SK-N-SH (cell line): Measurements from ENCODE around the gene SP7.

Experiments
- CTCF ChIP-seq: fragments of 200-600 bp; sonication (generic); IDR thresholded peaks from 2 replicates; pipeline ENCODE4 v1.6.1; 2017; ENCODE audit warnings: antibody characterized with exemption, mild to moderate bottlenecking, moderate library complexity
- EP300 ChIP-seq, 2 experiments: IDR thresholded peaks; 2 replicates each; pipeline versions ENCODE4 v1.4.0 to v1.6.1; 2012; ENCODE audit warnings: borderline replicate concordance in 1 of 2, low read depth in 1 of 2, low read length in 1 of 2
- FOXM1 ChIP-seq: IDR thresholded peaks from 2 replicates; pipeline ENCODE4 v1.4.0; 2012; ENCODE audit warnings: low read depth, mild to moderate bottlenecking
- MAX ChIP-seq: IDR thresholded peaks from 2 replicates; pipeline ENCODE4 v1.4.0; 2012; ENCODE audit warnings: low read depth
- POLR2AphosphoS5 ChIP-seq: IDR thresholded peaks from 2 replicates; pipeline ENCODE4 v1.6.1; 2012; ENCODE audit warnings: low read depth, low read length
- SIN3A ChIP-seq: IDR thresholded peaks from 2 replicates; pipeline ENCODE4 v1.6.1; 2012; ENCODE audit warnings: low read depth, mild to moderate bottlenecking, low read length, moderate library complexity, borderline replicate concordance
- TEAD4 ChIP-seq: IDR thresholded peaks from 2 replicates; pipeline ENCODE4 v1.4.0; 2012; ENCODE audit warnings: mild to moderate bottlenecking, borderline replicate concordance; ENCODE audit not compliant: insufficient read depth
- TF ChIP-seq, protein P1 (sequence below): fragments of 150-350 bp; IDR thresholded peaks from 2 replicates; pipeline ENCODE4 v1.6.1; 2017; ENCODE audit warnings: antibody characterized with exemption, low read length, low read depth, borderline replicate concordance

DNA sequence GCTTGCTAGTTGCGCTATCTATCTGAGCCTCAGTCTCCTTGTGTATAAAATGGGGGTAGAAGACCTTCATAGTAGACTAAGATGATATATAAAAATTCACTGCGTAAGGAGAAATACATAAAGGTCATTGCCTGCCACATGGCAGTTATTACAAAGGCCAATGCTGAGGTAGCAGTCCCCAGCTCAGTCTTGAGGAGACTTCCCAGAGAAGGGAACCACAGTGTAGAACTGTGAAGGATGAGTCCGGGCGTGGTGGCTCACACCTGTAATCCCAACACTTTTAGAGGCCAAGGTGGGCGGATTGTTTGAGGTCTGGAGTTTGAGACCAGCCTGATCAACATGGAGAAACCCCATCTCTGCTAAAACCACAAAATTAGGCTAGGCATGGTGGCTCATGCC, 17.1 kb upstream of the SP7 start:
- TF ChIP-seq SIN3A (no peak), CTCF (no peak), EP300 (IDR thresholded peaks at IDR 0.05; ENCODE audit: borderline replicate concordance in 1 of 2, low read depth in 1 of 2, low read length in 1 of 2) (no peak), TEAD4 (no peak), FOXM1 (no peak), MAX (no peak), POLR2AphosphoS5 (no peak)
- TF ChIP-seq, protein P1, sequence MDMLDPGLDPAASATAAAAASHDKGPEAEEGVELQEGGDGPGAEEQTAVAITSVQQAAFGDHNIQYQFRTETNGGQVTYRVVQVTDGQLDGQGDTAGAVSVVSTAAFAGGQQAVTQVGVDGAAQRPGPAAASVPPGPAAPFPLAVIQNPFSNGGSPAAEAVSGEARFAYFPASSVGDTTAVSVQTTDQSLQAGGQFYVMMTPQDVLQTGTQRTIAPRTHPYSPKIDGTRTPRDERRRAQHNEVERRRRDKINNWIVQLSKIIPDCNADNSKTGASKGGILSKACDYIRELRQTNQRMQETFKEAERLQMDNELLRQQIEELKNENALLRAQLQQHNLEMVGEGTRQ, result no peak
